Activated CD8-positive, alpha-beta memory T cell treated with anti-CD3 and anti-CD28 coated beads, Interleukin-2, amount 10 ng/mL, durations not matched to agents 7 days and 5 days (primary cell): ENCODE data around the gene PPP6R2. TPM values are rescaled to one million over a fixed set of nuclear protein-coding genes. Genes with fewer than 3 reads are reported as not detected.
"Not testable (repeated sequence)": the region's sequence is repeated elsewhere in the genome, so short reads cannot be mapped to it uniquely, and the experiment has no call there.

Source experiments
- ATAC-seq: fragments of 150-1000 bp; cut with Tn5 transposase; one replicate; pipeline ENCODE4 v1.10.0; 2021; ENCODE audit warnings: moderate library complexity
- CTCF ChIA-PET: fragments of 350-600 bp; sonication (Branson Sonifier 250); formaldehyde crosslinking; loops from one replicate; lab custom pipeline; 2021; ENCODE audit warnings: antibody characterized with exemption; lab: Charles Lee
- DNase-seq: peaks from one replicate; pipeline ENCODE4 v3.0.0-alpha.2; 2020
- H3K27ac Mint-ChIP-seq: one replicate; pipeline ENCODE4 v1.8.0; 2021; ENCODE audit warnings: mild to moderate bottlenecking, mixed read lengths
- H3K27me3 Mint-ChIP-seq: one replicate; pipeline ENCODE4 v1.8.0; 2021; ENCODE audit warnings: mixed read lengths
- H3K36me3 Mint-ChIP-seq: one replicate; pipeline ENCODE4 v1.8.0; 2021; ENCODE audit warnings: mild to moderate bottlenecking, mixed read lengths
- H3K4me1 Mint-ChIP-seq: one replicate; pipeline ENCODE4 v1.8.0; 2021; ENCODE audit warnings: mixed read lengths
- H3K4me3 Mint-ChIP-seq: one replicate; pipeline ENCODE4 v1.8.0; 2021; ENCODE audit warnings: mild to moderate bottlenecking, moderate library complexity, mixed read lengths
- H3K9me3 Mint-ChIP-seq: one replicate; pipeline ENCODE4 v1.8.0; 2022; ENCODE audit warnings: low read depth, mixed read lengths
- total RNA-seq, 2 experiments: library from RNA; stranded (reverse); gene quantifications; one replicate each; pipeline ENCODE4 v1.2.3, GENCODE V29; 2021

The PPP6R2 gene
- total RNA-seq, 2 experiments from 2014 or later = 78.7 to 98.0 TPM

- no peaks in the 10 kb centered on the region for H3K27me3 Mint-ChIP-seq
- H3K9me3 Mint-ChIP-seq = no peaks in the 10 kb centered on the region
- no peak for ATAC-seq
- H3K27ac Mint-ChIP-seq = no peak overlapping the region
- CTCF ChIA-PET = interaction anchor here (0.7 to 2.8 kb wide), 6 partner anchors 9 to 40 kb away, joined by 3 to 11 read pairs (median 6); partner anchors contain the start of gene DENND6B
- H3K4me1 Mint-ChIP-seq = peaks cover 15% of the 10 kb centered on the region
- no peak overlapping the region for H3K4me3 Mint-ChIP-seq
- no peak for DNase-seq
- H3K36me3 Mint-ChIP-seq = no peaks in the 10 kb centered on the region
Observed at GRCh38 chr22:50316114-50317065, 26.7 kb upstream of the PPP6R2 start.

GRCh38 chr22:50317178-50317577, 25.9 kb upstream of the PPP6R2 start:
- H3K9me3 Mint-ChIP-seq = no peaks in the 10 kb centered on the region
- ATAC-seq (no peak), DNase-seq (no peak)
- H3K4me3 Mint-ChIP-seq = no peak overlapping the region
- H3K27ac Mint-ChIP-seq = no peak overlapping the region
- H3K36me3 Mint-ChIP-seq = no peaks in the 10 kb centered on the region
- H3K4me1 Mint-ChIP-seq = peaks cover 15% of the 10 kb centered on the region
- H3K27me3 Mint-ChIP-seq = no peaks in the 10 kb centered on the region
- CTCF ChIA-PET = interaction anchor here (2.8 kb wide), 1 partner anchor 10 kb away, joined by 11 read pairs; the partner anchor contains the start of gene DENND6B

- CTCF ChIA-PET = interaction anchor here (2.8 kb wide), 1 partner anchor 9 kb away, joined by 11 read pairs; the partner anchor contains the start of gene DENND6B
- no peak for ATAC-seq
- H3K27ac Mint-ChIP-seq = no peak overlapping the region
- no peak overlapping the region for H3K4me3 Mint-ChIP-seq
- DNase-seq = no peak
- H3K27me3 Mint-ChIP-seq = no peaks in the 10 kb centered on the region
- peaks cover 15% of the 10 kb centered on the region for H3K4me1 Mint-ChIP-seq
- H3K9me3 Mint-ChIP-seq = no peaks in the 10 kb centered on the region
- H3K36me3 Mint-ChIP-seq = no peaks in the 10 kb centered on the region
Observed at GRCh38 chr22:50317674-50318073, 25.5 kb upstream of the PPP6R2 start.

DNA sequence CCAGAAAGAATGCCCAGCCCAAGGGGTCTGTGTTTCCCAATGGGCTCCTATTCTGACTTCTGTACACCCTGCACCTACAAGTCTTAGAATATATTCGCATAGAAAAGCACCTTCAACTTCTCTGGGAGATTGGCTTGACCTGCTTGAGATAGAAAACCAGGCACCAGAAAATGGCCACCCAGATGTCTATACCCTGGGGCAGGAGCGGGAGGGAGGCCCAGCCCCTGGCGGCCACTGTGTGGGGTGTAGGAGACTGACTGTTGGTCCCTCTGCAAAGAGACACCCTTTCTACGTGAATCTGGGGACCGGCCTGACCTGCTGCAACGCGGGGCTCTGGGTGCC, 24.8 kb upstream of the PPP6R2 start:
- H3K9me3 Mint-ChIP-seq = no peaks in the 10 kb centered on the region
- no peaks in the 10 kb centered on the region for H3K27me3 Mint-ChIP-seq
- no peak overlapping the region for H3K4me3 Mint-ChIP-seq
- peaks cover 15% of the 10 kb centered on the region for H3K4me1 Mint-ChIP-seq
- CTCF ChIA-PET = interaction anchor here (2.8 kb wide), 1 partner anchor 9 kb away, joined by 11 read pairs; the partner anchor contains the start of gene DENND6B
- no peak for DNase-seq
- no peak overlapping the region for H3K27ac Mint-ChIP-seq
- H3K36me3 Mint-ChIP-seq = no peaks in the 10 kb centered on the region
- no peak for ATAC-seq

GRCh38 chr22:50318698-50319411, 24.3 kb upstream of the PPP6R2 start:
- H3K9me3 Mint-ChIP-seq = no peaks in the 10 kb centered on the region
- no peak overlapping the region for H3K4me3 Mint-ChIP-seq
- CTCF ChIA-PET = interaction anchor here (2.8 kb wide), 1 partner anchor 8 kb away, joined by 11 read pairs; the partner anchor contains the start of gene DENND6B
- H3K36me3 Mint-ChIP-seq = no peaks in the 10 kb centered on the region
- ATAC-seq = no peak
- no peak for DNase-seq
- H3K4me1 Mint-ChIP-seq = peaks cover 13% of the 10 kb centered on the region
- H3K27ac Mint-ChIP-seq = no peak overlapping the region
- H3K27me3 Mint-ChIP-seq = no peaks in the 10 kb centered on the region

GRCh38 chr22:50319503-50319951, 23.6 kb upstream of the PPP6R2 start:
- no peak overlapping the region for H3K4me3 Mint-ChIP-seq
- H3K9me3 Mint-ChIP-seq = no peaks in the 10 kb centered on the region
- peaks cover 10% of the 10 kb centered on the region for H3K4me1 Mint-ChIP-seq
- H3K36me3 Mint-ChIP-seq = no peaks in the 10 kb centered on the region
- no peak for ATAC-seq
- H3K27ac Mint-ChIP-seq = no peak overlapping the region
- CTCF ChIA-PET = interaction anchor here (2.8 to 2.9 kb wide), 2 partner anchors 8 to 43 kb away, joined by 11 to 13 read pairs; partner anchors contain the start of gene DENND6B
- H3K27me3 Mint-ChIP-seq = no peaks in the 10 kb centered on the region
- no peak for DNase-seq

GRCh38 chr22:50320116-50320515, 23.0 kb upstream of the PPP6R2 start:
- CTCF ChIA-PET = interaction anchor here (0.8 to 2.9 kb wide), 3 partner anchors 10 to 44 kb away, joined by 3 to 13 read pairs (median 4); partner anchors contain the start of gene PLXNB2
- no peaks in the 10 kb centered on the region for H3K9me3 Mint-ChIP-seq
- H3K36me3 Mint-ChIP-seq = no peaks in the 10 kb centered on the region
- no peak overlapping the region for H3K27ac Mint-ChIP-seq
- DNase-seq (no peak), ATAC-seq (no peak)
- no peaks in the 10 kb centered on the region for H3K27me3 Mint-ChIP-seq
- peaks cover 5% of the 10 kb centered on the region for H3K4me1 Mint-ChIP-seq
- H3K4me3 Mint-ChIP-seq = no peak overlapping the region

GRCh38 chr22:50320671-50321325, 22.3 kb upstream of the PPP6R2 start:
- CTCF ChIA-PET = interaction anchor here (0.8 to 2.9 kb wide), 5 partner anchors 11 to 177 kb away, joined by 3 to 13 read pairs (median 3); partner anchors contain the start of gene PLXNB2
- H3K9me3 Mint-ChIP-seq = no peaks in the 10 kb centered on the region
- peaks cover 1% of the 10 kb centered on the region for H3K27me3 Mint-ChIP-seq
- no peaks in the 10 kb centered on the region for H3K36me3 Mint-ChIP-seq
- no peak overlapping the region for H3K27ac Mint-ChIP-seq
- ATAC-seq = no peak
- H3K4me1 Mint-ChIP-seq = peaks cover 1% of the 10 kb centered on the region
- no peak for DNase-seq
- no peak overlapping the region for H3K4me3 Mint-ChIP-seq

DNA sequence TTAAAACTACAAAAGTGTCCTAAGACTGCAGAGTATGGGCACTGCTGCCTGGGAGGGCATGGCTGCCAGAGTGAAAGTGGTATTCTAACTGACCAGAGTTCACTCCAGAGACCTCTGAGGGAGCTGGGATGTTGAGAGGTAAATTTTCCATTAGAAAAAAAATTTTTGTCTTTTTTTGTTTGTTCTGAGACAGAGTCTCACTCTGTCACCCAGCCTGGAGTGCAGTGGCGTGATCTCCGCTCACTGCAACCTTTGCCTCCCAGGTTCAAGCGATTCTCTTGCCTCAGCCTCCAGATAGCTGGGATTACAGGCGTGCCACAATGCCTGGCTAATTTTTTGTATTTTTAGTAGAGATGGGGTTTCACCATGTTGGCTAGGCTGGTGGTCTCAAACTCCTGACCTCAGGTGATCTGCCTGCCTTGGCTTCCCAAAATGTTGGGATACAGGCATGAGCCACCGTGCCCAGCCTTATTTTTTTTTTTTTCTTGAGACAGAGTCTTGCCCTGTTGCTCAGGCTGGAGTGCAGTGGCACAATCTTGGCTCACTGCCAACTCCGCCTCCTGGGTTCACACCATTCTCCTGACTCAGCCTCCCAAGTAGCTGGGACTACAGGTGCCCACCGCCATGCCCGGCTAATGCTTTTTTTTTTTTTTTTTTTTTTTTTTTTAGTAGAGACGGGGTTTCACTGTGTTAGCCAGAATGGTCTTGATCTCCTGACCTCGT, 20.6 kb upstream of the PPP6R2 start:
- not testable (repeated sequence) for ATAC-seq, H3K27me3 Mint-ChIP-seq, DNase-seq, H3K4me3 Mint-ChIP-seq, H3K36me3 Mint-ChIP-seq, H3K27ac Mint-ChIP-seq, H3K9me3 Mint-ChIP-seq
- H3K4me1 Mint-ChIP-seq = peaks cover 10% of the 10 kb centered on the region
- CTCF ChIA-PET = interaction anchor here (0.9 to 7.4 kb wide), 4 partner anchors 8 to 78 kb away, joined by 3 to 105 read pairs (median 10); partner anchors contain the start of gene TUBGCP6

DNA sequence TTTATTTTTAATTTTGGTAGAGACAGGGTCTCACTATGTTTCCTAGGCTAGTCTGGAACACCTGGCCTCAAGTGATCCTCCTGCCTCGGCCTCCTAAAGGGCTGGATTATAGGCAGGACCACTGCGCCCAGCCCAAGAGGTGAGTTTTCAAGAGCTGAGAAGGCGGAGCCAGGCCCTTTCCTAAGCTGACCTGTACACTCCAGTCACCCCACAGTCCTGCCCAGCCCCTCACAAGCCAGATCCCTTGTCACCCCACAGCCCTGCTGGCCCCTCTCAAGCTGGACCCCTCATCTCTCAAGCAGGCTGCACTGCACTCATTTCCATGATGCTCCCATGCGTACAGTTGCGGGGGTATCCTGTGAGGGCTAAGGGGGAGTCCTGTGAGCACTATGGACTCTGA, 19.2 kb upstream of the PPP6R2 start:
- Mint-ChIP-seq H3K9me3 (no peaks in the 10 kb centered on the region), H3K4me3 (no peak overlapping the region), H3K4me1 (peaks cover 12% of the 10 kb centered on the region), H3K36me3 (no peaks in the 10 kb centered on the region), H3K27ac (no peak overlapping the region), H3K27me3 (peaks cover 3% of the 10 kb centered on the region)
- no peak for ATAC-seq
- CTCF ChIA-PET = interaction anchor here (0.7 to 7.4 kb wide), 5 partner anchors 8 to 174 kb away, joined by 3 to 105 read pairs (median 6); no protein-coding TSS in a partner anchor
- no peak for DNase-seq

DNA sequence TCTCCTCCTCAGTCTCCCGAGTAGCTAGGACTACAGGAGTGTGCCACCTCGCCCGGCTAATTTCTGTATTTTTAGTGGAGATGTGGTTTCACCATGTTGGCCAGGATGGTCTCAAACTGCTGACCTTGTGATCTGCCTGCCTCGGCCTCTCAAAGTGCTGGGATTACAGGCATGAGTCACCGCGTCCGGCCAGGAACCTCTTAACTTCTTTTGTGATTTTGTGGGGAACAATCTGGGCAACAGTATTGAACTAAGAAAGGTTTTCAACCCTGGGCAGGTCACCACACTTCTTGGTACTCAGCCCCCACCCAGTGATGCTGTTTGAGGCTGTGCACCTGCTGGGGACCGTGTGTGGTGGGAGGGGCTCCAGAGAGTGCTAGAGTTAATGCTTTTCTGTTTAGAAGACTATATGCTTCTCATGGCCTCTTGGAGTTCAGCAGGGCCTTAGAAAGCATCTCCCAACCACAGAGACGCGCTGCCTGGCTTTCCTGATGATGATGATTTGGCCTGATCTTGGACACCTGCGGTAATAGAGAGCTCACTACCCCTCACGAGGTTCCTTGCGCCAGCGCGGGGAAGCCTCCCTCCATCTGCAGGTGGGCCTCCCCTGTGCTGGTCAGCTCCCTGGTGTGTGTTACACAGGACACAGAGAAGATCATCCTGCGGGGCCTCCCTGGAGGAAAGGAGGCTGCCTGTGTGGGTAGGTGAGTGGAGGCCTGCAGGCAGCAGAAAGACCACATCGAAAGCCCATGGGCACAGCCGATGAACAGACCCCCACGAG, 17.5 kb upstream of the PPP6R2 start:
- H3K27ac Mint-ChIP-seq = no peak overlapping the region
- ATAC-seq (no peak), DNase-seq (no peak)
- H3K4me3 Mint-ChIP-seq = peak overlapping the region; percentile 67
- CTCF ChIA-PET = interaction anchor here (0.7 to 7.4 kb wide), 14 partner anchors 8 to 547 kb away, joined by 3 to 105 read pairs (median 4); partner anchors contain the start of genes HDAC10 and PLXNB2
- H3K36me3 Mint-ChIP-seq = no peaks in the 10 kb centered on the region
- H3K27me3 Mint-ChIP-seq = peaks cover 5% of the 10 kb centered on the region
- H3K4me1 Mint-ChIP-seq = peaks cover 12% of the 10 kb centered on the region
- H3K9me3 Mint-ChIP-seq = no peaks in the 10 kb centered on the region
